Measurements from ENCODE around the gene PALD1. TPM values are rescaled to one million over a fixed set of nuclear protein-coding genes. Genes with fewer than 3 reads are reported as not detected.
A peak's percentile ranks its signal among the peaks of the same experiment; 100 is the strongest.

PALD1 gene
- total and polyA plus RNA-seq, 2 of the 4 experiments (the other 2 are of a cell fraction), result 0.12 to 0.18 TPM

- ATAC-seq (ENCODE audit: low read depth), result no peak
- Histone ChIP-seq H3K56ac (ENCODE audit: extremely low read depth, insufficient read depth, low read length) (no peak overlapping the region), H3K9ac (ENCODE audit: low read depth, low read length) (no peak overlapping the region), H3K18ac (ENCODE audit: low read depth, low read length) (no peak overlapping the region), H3K4me1 (ENCODE audit: control insufficient read depth, insufficient read depth, low read length) (no peaks in the 10 kb centered on the region), H3K36me3 (ENCODE audit: control insufficient read depth, insufficient read depth, low read length) (no peaks in the 10 kb centered on the region), H3K79me1 (ENCODE audit: low read depth in 1 of 2, low read length in 2 of 2) (no peaks in the 10 kb centered on the region), H2AK9ac (replicated peaks; ENCODE audit: low read depth, low read length, poor library complexity) (peak overlapping the region; percentile 55), H3K4me3 (ENCODE audit: insufficient read depth, low read depth, low read length) (no peak overlapping the region), H3K27me3 (ENCODE audit: control insufficient read depth, insufficient read depth, low read length) (peaks cover 44% of the 10 kb centered on the region), H2BK15ac (ENCODE audit: low read depth, low read length) (no peak overlapping the region), H4K20me1 (ENCODE audit: insufficient read depth, low read length) (no peaks in the 10 kb centered on the region), H2AK5ac (ENCODE audit: low read depth, low read length) (no peak overlapping the region), H2BK120ac (ENCODE audit: low read depth, low read length) (no peak overlapping the region), H3K9me3 (ENCODE audit: control insufficient read depth, insufficient read depth, low read length) (no peaks in the 10 kb centered on the region), H3K27ac (ENCODE audit: insufficient read depth, low read length) (no peak overlapping the region), H3K4me2 (ENCODE audit: low read depth, low read length) (no peak overlapping the region), H2BK5ac (ENCODE audit: low read depth, low read length, poor library complexity, severe bottlenecking) (no peak overlapping the region), H3K9me1 (ENCODE audit: insufficient read depth, low read length) (no peaks in the 10 kb centered on the region), H2AFZ (replicated peaks; ENCODE audit: low read length, poor library complexity) (no peak overlapping the region), H4K91ac (ENCODE audit: insufficient read depth, low read depth, low read length) (no peak overlapping the region), H3K14ac (replicated peaks; ENCODE audit: low read depth, low read length) (no peak overlapping the region), H3K4ac (ENCODE audit: low read depth, low read length) (no peak overlapping the region), H3K23ac (ENCODE audit: low read depth, low read length) (no peak overlapping the region), H4K5ac (ENCODE audit: low read depth, low read length) (no peak overlapping the region), H4K8ac (ENCODE audit: low read depth in 2 of 2, low read length in 2 of 2) (no peak overlapping the region), H2BK20ac (ENCODE audit: low read depth, low read length) (no peak overlapping the region)
- ChIA-PET POLR2A (ENCODE audit: unreplicated experiment) (no interaction called here), CTCF (no interaction called here)
- dilution Hi-C loops (cut with HindIII; ENCODE audit: low sequenced_read_pairs, unreplicated experiment), result no loop called here
- in situ Hi-C loops (cut with MboI; ENCODE audit: low sequenced_read_pairs), result no loop called here
- no peak for DNase-seq
- no CpG with 5 or more reads among the region's 4 CpGs for WGBS, 2 experiments (ENCODE audit: extremely low coverage in 2 of 2, insufficient read length in 1 of 2)
- intact Hi-C loops (cut with micrococcal nuclease), result no loop called here
- no TSS peak for BruUV-seq (replicated peaks)
- TF ChIP-seq SMC3 (IDR thresholded peaks at IDR 0.05; ENCODE audit: low read depth, low read length) (no peak), RFX5 (IDR thresholded peaks at IDR 0.05; ENCODE audit: low read depth, low read length) (no peak), RCOR1 (IDR thresholded peaks at IDR 0.05; ENCODE audit: insufficient replicate concordance, low read length) (no peak), MXI1 (IDR thresholded peaks at IDR 0.05; ENCODE audit: borderline replicate concordance, low read depth, low read length) (no peak), USF2 (IDR thresholded peaks at IDR 0.05; ENCODE audit: low read depth, low read length) (no peak), MAFK (IDR thresholded peaks at IDR 0.05; ENCODE audit: low read depth, low read length) (no peak), POLR2A (IDR thresholded peaks at IDR 0.05; ENCODE audit: low read depth, low read length) (no peak), MAZ (IDR thresholded peaks at IDR 0.05; ENCODE audit: borderline replicate concordance, low read depth, low read length) (no peak), RAD21 (IDR thresholded peaks at IDR 0.05; ENCODE audit: low read length) (no peak), CHD1 (IDR thresholded peaks at IDR 0.05; ENCODE audit: low read depth, low read length) (no peak), FOS (IDR thresholded peaks at IDR 0.05; ENCODE audit: low read depth, low read length) (no peak), BHLHE40 (IDR thresholded peaks at IDR 0.05; ENCODE audit: low read depth, low read length) (no peak), NFE2L2 (IDR thresholded peaks at IDR 0.05; ENCODE audit: low read depth, low read length) (no peak), CEBPB (IDR thresholded peaks at IDR 0.05; ENCODE audit: low read depth, low read length) (no peak)
- TF ChIP-seq, protein P1, sequence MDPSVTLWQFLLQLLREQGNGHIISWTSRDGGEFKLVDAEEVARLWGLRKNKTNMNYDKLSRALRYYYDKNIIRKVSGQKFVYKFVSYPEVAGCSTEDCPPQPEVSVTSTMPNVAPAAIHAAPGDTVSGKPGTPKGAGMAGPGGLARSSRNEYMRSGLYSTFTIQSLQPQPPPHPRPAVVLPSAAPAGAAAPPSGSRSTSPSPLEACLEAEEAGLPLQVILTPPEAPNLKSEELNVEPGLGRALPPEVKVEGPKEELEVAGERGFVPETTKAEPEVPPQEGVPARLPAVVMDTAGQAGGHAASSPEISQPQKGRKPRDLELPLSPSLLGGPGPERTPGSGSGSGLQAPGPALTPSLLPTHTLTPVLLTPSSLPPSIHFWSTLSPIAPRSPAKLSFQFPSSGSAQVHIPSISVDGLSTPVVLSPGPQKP (IDR thresholded peaks at IDR 0.05; ENCODE audit: borderline replicate concordance, low read depth, low read length), result no peak
- TF ChIP-seq, protein P2, sequence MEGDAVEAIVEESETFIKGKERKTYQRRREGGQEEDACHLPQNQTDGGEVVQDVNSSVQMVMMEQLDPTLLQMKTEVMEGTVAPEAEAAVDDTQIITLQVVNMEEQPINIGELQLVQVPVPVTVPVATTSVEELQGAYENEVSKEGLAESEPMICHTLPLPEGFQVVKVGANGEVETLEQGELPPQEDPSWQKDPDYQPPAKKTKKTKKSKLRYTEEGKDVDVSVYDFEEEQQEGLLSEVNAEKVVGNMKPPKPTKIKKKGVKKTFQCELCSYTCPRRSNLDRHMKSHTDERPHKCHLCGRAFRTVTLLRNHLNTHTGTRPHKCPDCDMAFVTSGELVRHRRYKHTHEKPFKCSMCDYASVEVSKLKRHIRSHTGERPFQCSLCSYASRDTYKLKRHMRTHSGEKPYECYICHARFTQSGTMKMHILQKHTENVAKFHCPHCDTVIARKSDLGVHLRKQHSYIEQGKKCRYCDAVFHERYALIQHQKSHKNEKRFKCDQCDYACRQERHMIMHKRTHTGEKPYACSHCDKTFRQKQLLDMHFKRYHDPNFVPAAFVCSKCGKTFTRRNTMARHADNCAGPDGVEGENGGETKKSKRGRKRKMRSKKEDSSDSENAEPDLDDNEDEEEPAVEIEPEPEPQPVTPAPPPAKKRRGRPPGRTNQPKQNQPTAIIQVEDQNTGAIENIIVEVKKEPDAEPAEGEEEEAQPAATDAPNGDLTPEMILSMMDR (conservative IDR thresholded peaks at IDR 0.05; ENCODE audit: low read depth, low read length), result no peak
These were observed 13.3 kb upstream of the PALD1 start for GRCh38 chr10:70465278-70465677.

Data from IMR-90 (cell line).